Measurements from ENCODE around the gene JARID2. TPM values are rescaled to one million over a fixed set of nuclear protein-coding genes. Genes with fewer than 3 reads are reported as not detected.

JARID2 gene
- total and polyA plus RNA-seq, 2 of the 4 experiments (the other 2 are of a cell fraction), result 9.6 to 12.9 TPM

GRCh38 chr6:15535495-15536197 is 289.8 kb downstream of the JARID2 start (continued):
- no peak for TF ChIP-seq MXI1 (IDR thresholded peaks at IDR 0.05; ENCODE audit: borderline replicate concordance, low read depth, low read length)

GRCh38 chr6:15536198-15536955 is 290.5 kb downstream of the JARID2 start:
- Histone ChIP-seq H3K36me3 (ENCODE audit: control insufficient read depth, insufficient read depth, low read length) (peaks cover 2% of the 10 kb centered on the region; the same call in 1 of the 2 replicates), H3K4me1 (ENCODE audit: control insufficient read depth, insufficient read depth, low read length) (peaks cover 13% of the 10 kb centered on the region), H2BK15ac (ENCODE audit: low read depth, low read length) (no peak overlapping the region), H3K9ac (ENCODE audit: low read depth, low read length) (no peak overlapping the region), H2AK5ac (ENCODE audit: low read depth, low read length) (no peak overlapping the region), H3K4me2 (ENCODE audit: low read depth, low read length) (no peak overlapping the region), H2AK9ac (replicated peaks; ENCODE audit: low read depth, low read length, poor library complexity) (no peak overlapping the region), H3K56ac (ENCODE audit: extremely low read depth, insufficient read depth, low read length) (no peak overlapping the region), H4K20me1 (ENCODE audit: insufficient read depth, low read length) (peaks cover 14% of the 10 kb centered on the region; the same call in 1 of the 2 replicates), H3K27me3 (ENCODE audit: control insufficient read depth, insufficient read depth, low read length) (no peaks in the 10 kb centered on the region), H3K14ac (replicated peaks; ENCODE audit: low read depth, low read length) (no peak overlapping the region), H3K9me1 (ENCODE audit: insufficient read depth, low read length) (peaks cover 12% of the 10 kb centered on the region), H2BK5ac (ENCODE audit: low read depth, low read length, poor library complexity, severe bottlenecking) (no peak overlapping the region), H4K5ac (ENCODE audit: low read depth, low read length) (no peak overlapping the region), H4K8ac (ENCODE audit: low read depth in 2 of 2, low read length in 2 of 2) (no peak overlapping the region), H3K79me1 (ENCODE audit: low read depth in 1 of 2, low read length in 2 of 2) (peaks cover 12 to 15% of the 10 kb centered on the region in 2 experiments; a peak in 3 of 4 replicates), H3K4me3 (ENCODE audit: insufficient read depth, low read depth, low read length) (no peak overlapping the region), H3K18ac (ENCODE audit: low read depth, low read length) (no peak overlapping the region), H3K9me3 (ENCODE audit: control insufficient read depth, insufficient read depth, low read length) (no peaks in the 10 kb centered on the region), H2BK120ac (ENCODE audit: low read depth, low read length) (no peak overlapping the region), H4K91ac (ENCODE audit: insufficient read depth, low read depth, low read length) (no peak overlapping the region), H3K23ac (ENCODE audit: low read depth, low read length) (no peak overlapping the region), H2BK20ac (ENCODE audit: low read depth, low read length) (no peak overlapping the region), H2AFZ (replicated peaks; ENCODE audit: low read length, poor library complexity) (no peak overlapping the region), H3K4ac (ENCODE audit: low read depth, low read length) (no peak overlapping the region), H3K27ac (ENCODE audit: insufficient read depth, low read length) (no peak overlapping the region)
- dilution Hi-C loops (cut with HindIII; ENCODE audit: low sequenced_read_pairs, unreplicated experiment), result no loop called here
- 100% methylated on average over 1 of the region's 4 CpGs; no CpG with 5 or more reads in 1 of the 2 experiments for WGBS, 2 experiments (ENCODE audit: extremely low coverage in 2 of 2, insufficient read length in 1 of 2)
- intact Hi-C loops (cut with micrococcal nuclease), result no loop called here
- ChIA-PET POLR2A (ENCODE audit: unreplicated experiment) (no interaction called here), CTCF (interaction anchor here (0.5 kb wide), 1 partner anchor 388 kb away, joined by 3 read pairs; no protein-coding TSS in a partner anchor)
- ATAC-seq (ENCODE audit: low read depth) (peak; percentile 8; the same call in 1 of the 2 replicates), DNase-seq (no peak)
- in situ Hi-C loops (cut with MboI; ENCODE audit: low sequenced_read_pairs), result no loop called here
- no TSS peak for BruUV-seq (replicated peaks)
- TF ChIP-seq BHLHE40 (IDR thresholded peaks at IDR 0.05; ENCODE audit: low read depth, low read length) (no peak), RFX5 (IDR thresholded peaks at IDR 0.05; ENCODE audit: low read depth, low read length) (no peak), USF2 (IDR thresholded peaks at IDR 0.05; ENCODE audit: low read depth, low read length) (no peak), MAZ (IDR thresholded peaks at IDR 0.05; ENCODE audit: borderline replicate concordance, low read depth, low read length) (no peak), RAD21 (IDR thresholded peaks at IDR 0.05; ENCODE audit: low read length) (no peak), MXI1 (IDR thresholded peaks at IDR 0.05; ENCODE audit: borderline replicate concordance, low read depth, low read length) (no peak), ELK1 (IDR thresholded peaks at IDR 0.05; ENCODE audit: borderline replicate concordance, low read depth, low read length) (no peak), SMC3 (IDR thresholded peaks at IDR 0.05; ENCODE audit: low read depth, low read length) (no peak), NFE2L2 (IDR thresholded peaks at IDR 0.05; ENCODE audit: low read depth, low read length) (no peak), RCOR1 (IDR thresholded peaks at IDR 0.05; ENCODE audit: insufficient replicate concordance, low read length) (no peak), CEBPB (IDR thresholded peaks at IDR 0.05; ENCODE audit: low read depth, low read length) (no peak)
